ENCODE results near the gene DNLZ. TPM values are rescaled to one million over a fixed set of nuclear protein-coding genes. Genes with fewer than 3 reads are reported as not detected.

Gene DNLZ
- total and polyA plus RNA-seq, 2 donors (not counting 1 experiment from before 2014, with no cell fraction given): 23.0 to 42.0 TPM

DNA sequence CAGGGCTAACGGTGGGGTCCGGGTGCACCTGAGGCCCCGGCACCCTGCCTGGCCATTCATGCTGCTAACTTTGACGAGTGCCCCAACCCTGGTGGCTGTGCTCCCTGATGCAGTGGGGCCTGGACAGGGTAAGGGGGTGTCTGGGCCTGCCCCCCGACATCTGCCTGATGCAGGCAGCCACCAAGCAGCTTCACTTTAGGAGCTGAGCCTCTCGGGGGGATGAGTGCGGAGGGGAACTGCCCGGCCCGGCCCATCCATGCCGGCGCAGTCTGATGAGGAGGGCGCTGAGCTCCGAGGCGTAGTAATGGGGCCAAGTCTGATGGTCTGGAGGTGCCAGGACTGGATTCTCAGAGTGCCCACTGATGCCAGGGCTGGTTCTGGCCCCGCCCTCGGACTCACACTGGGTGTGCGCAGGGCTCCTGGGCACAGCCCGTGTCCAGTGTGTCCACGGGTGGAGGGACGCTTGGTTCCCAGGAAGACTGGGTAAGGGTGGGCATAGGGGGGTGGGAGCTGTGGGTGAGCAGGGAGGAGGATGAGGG lies 16.5 kb downstream of the DNLZ start:
- intact Hi-C loops (cut with micrococcal nuclease): no loop called here
- Histone ChIP-seq H3K9ac (ENCODE audit: low read length) (no peak overlapping the region), H3K27me3 (replicated peaks in 1 of 4; ENCODE audit: control extremely low read depth in 1 of 4, control insufficient read depth in 3 of 4, insufficient read depth in 4 of 4, low read length in 3 of 4) (no peaks in the 10 kb centered on the region), H3K9me3 (ENCODE audit: control extremely low read depth in 1 of 3, control insufficient read depth in 2 of 3, insufficient read depth in 1 of 3, low read length in 2 of 3) (no peaks in the 10 kb centered on the region), H3K4me2 (replicated peaks; ENCODE audit: low read depth, low read length, poor library complexity, severe bottlenecking) (no peak overlapping the region), H3K36me3 (replicated peaks in 1 of 2; ENCODE audit: control extremely low read depth in 1 of 2, control insufficient read depth in 1 of 2, extremely low read depth in 1 of 2, insufficient read depth in 2 of 2, low read length in 1 of 2) (no peaks in the 10 kb centered on the region), H3K4me3 (ENCODE audit: control extremely low read depth in 1 of 5, extremely low read depth in 1 of 5, insufficient read depth in 1 of 5, low read depth in 2 of 5, low read length in 4 of 5) (no peak overlapping the region), H2AFZ (ENCODE audit: insufficient read depth, low read depth, low read length, poor library complexity, severe bottlenecking) (no peak overlapping the region), H3K4me1 (ENCODE audit: control insufficient read depth in 2 of 2, insufficient read depth in 2 of 2, low read length in 2 of 2) (peaks cover 3 to 6% of the 10 kb centered on the region in 2 donors), H3K79me2 (ENCODE audit: control insufficient read depth, insufficient read depth, low read length) (no peaks in the 10 kb centered on the region), H4K20me1 (ENCODE audit: control insufficient read depth, insufficient read depth, low read length, poor library complexity, severe bottlenecking) (no peaks in the 10 kb centered on the region), H3K27ac (ENCODE audit: low read length in 2 of 2) (no peak overlapping the region)
- TF ChIP-seq EZH2 (IDR thresholded peaks at IDR 0.05; ENCODE audit: borderline replicate concordance, insufficient read depth, low read depth, low read length, poor library complexity, severe bottlenecking): no peak
- TF ChIP-seq, protein P1, sequence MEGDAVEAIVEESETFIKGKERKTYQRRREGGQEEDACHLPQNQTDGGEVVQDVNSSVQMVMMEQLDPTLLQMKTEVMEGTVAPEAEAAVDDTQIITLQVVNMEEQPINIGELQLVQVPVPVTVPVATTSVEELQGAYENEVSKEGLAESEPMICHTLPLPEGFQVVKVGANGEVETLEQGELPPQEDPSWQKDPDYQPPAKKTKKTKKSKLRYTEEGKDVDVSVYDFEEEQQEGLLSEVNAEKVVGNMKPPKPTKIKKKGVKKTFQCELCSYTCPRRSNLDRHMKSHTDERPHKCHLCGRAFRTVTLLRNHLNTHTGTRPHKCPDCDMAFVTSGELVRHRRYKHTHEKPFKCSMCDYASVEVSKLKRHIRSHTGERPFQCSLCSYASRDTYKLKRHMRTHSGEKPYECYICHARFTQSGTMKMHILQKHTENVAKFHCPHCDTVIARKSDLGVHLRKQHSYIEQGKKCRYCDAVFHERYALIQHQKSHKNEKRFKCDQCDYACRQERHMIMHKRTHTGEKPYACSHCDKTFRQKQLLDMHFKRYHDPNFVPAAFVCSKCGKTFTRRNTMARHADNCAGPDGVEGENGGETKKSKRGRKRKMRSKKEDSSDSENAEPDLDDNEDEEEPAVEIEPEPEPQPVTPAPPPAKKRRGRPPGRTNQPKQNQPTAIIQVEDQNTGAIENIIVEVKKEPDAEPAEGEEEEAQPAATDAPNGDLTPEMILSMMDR (IDR thresholded peaks at IDR 0.05): no peak
- Mint-ChIP-seq H3K4me3 (no peak overlapping the region), H3K9me3 (ENCODE audit: insufficient read depth) (no peaks in the 10 kb centered on the region), H3K27ac (no peak overlapping the region), H3K27me3 (no peaks in the 10 kb centered on the region), H3K4me1 (peaks cover 6% of the 10 kb centered on the region)
- CTCF ChIA-PET: no interaction called here
- DNase-seq: no peak
- 90% methylated on average over 18 of the region's 20 CpGs for WGBS (ENCODE audit: insufficient coverage)
- POLR2A ChIA-PET: no interaction called here
- ATAC-seq (ENCODE audit: low read depth): no peak

DNA sequence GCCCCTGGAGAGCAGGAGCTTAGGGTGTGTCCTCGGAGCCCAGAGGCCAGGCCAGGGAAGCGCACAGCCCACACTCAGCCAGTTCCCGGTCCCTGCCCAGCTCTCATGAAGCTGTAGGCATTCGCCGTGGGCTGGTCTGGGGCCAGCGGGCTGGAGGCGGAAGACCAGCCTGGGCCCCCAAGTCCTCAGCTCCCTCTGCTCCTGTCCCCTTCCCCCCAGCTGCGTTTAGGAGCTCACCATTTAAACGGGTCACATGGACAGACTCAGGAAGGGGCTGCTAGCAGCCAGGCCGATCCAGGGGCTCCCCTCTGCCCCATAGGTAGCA lies 17.4 kb downstream of the DNLZ start:
- H3K9me3 Mint-ChIP-seq (ENCODE audit: insufficient read depth): no peaks in the 10 kb centered on the region
- H3K4me1 ChIP-seq (ENCODE audit: control insufficient read depth in 2 of 2, insufficient read depth in 2 of 2, low read length in 2 of 2): peaks cover 3 to 6% of the 10 kb centered on the region in 2 donors
- DNase-seq (no peak), ATAC-seq (ENCODE audit: low read depth) (no peak)
- no peaks in the 10 kb centered on the region for H3K27me3 Mint-ChIP-seq
- no peak overlapping the region for H3K4me3 ChIP-seq (ENCODE audit: control extremely low read depth in 1 of 5, extremely low read depth in 1 of 5, insufficient read depth in 1 of 5, low read depth in 2 of 5, low read length in 4 of 5)
- no peak overlapping the region for H3K27ac Mint-ChIP-seq
- no peaks in the 10 kb centered on the region for H3K27me3 ChIP-seq (replicated peaks in 1 of 4; ENCODE audit: control extremely low read depth in 1 of 4, control insufficient read depth in 3 of 4, insufficient read depth in 4 of 4, low read length in 3 of 4)
- no peak overlapping the region for H2AFZ ChIP-seq (ENCODE audit: insufficient read depth, low read depth, low read length, poor library complexity, severe bottlenecking)
- H3K9ac ChIP-seq (ENCODE audit: low read length): no peak overlapping the region
- CTCF ChIA-PET: no interaction called here
- H3K27ac ChIP-seq (ENCODE audit: low read length in 2 of 2): no peak overlapping the region
- no peaks in the 10 kb centered on the region for H3K79me2 ChIP-seq (ENCODE audit: control insufficient read depth, insufficient read depth, low read length)
- 90% methylated on average over 9 of the region's 10 CpGs for WGBS (ENCODE audit: insufficient coverage)
- H3K4me3 Mint-ChIP-seq: no peak overlapping the region
- TF ChIP-seq EZH2 (IDR thresholded peaks at IDR 0.05; ENCODE audit: borderline replicate concordance, insufficient read depth, low read depth, low read length, poor library complexity, severe bottlenecking): no peak
- TF ChIP-seq, protein P1 (IDR thresholded peaks at IDR 0.05): no peak
- H3K4me1 Mint-ChIP-seq: peaks cover 6% of the 10 kb centered on the region
- intact Hi-C loops (cut with micrococcal nuclease): no loop called here
- POLR2A ChIA-PET: no interaction called here
- H3K36me3 ChIP-seq (replicated peaks in 1 of 2; ENCODE audit: control extremely low read depth in 1 of 2, control insufficient read depth in 1 of 2, extremely low read depth in 1 of 2, insufficient read depth in 2 of 2, low read length in 1 of 2): no peaks in the 10 kb centered on the region
- no peaks in the 10 kb centered on the region for H3K9me3 ChIP-seq (ENCODE audit: control extremely low read depth in 1 of 3, control insufficient read depth in 2 of 3, insufficient read depth in 1 of 3, low read length in 2 of 3)
- H4K20me1 ChIP-seq (ENCODE audit: control insufficient read depth, insufficient read depth, low read length, poor library complexity, severe bottlenecking): no peaks in the 10 kb centered on the region
- no peak overlapping the region for H3K4me2 ChIP-seq (replicated peaks; ENCODE audit: low read depth, low read length, poor library complexity, severe bottlenecking)
